ENCODE results near the gene PSMG1.
"Not testable (repeated sequence)": the region's sequence is repeated elsewhere in the genome, so short reads cannot be mapped to it uniquely, and the experiment has no call there.

The PSMG1 gene

GRCh38 chr21:39183272-39184049 lies at the start of gene PSMG1:
PSMG1 (minus strand) TSS chr21:39183451; CDS start chr21:39183385, 66 bp downstream.
- DNase-seq (ENCODE audit: low spot score) = peak; percentile 87

GRCh38 chr21:39232861-39233291 lies 49.6 kb upstream of the PSMG1 start:
- DNase-seq (ENCODE audit: low spot score) = no peak

GRCh38 chr21:39224930-39225329 lies 41.7 kb upstream of the PSMG1 start:
- no peak for DNase-seq (ENCODE audit: low spot score)

GRCh38 chr21:39221997-39222486 lies 38.8 kb upstream of the PSMG1 start:
- DNase-seq (ENCODE audit: low spot score) = no peak

- no peak for DNase-seq (ENCODE audit: low spot score)
These were observed 38.2 kb upstream of the PSMG1 start for GRCh38 chr21:39221282-39221996.

GRCh38 chr21:39220875-39221274 lies 37.6 kb upstream of the PSMG1 start:
- not testable (repeated sequence) for DNase-seq (ENCODE audit: low spot score)

GRCh38 chr21:39220150-39220549 lies 36.9 kb upstream of the PSMG1 start:
- DNase-seq (ENCODE audit: low spot score) = no peak

- DNase-seq (ENCODE audit: low spot score) = no peak
These were observed 34.8 kb upstream of the PSMG1 start for GRCh38 chr21:39218082-39218409.

- no peak for DNase-seq (ENCODE audit: low spot score)
These were observed 34.3 kb upstream of the PSMG1 start for GRCh38 chr21:39217356-39218081.

- no peak for DNase-seq (ENCODE audit: low spot score)
These were observed 33.0 kb upstream of the PSMG1 start for GRCh38 chr21:39216290-39216689.

- no peak for DNase-seq (ENCODE audit: low spot score)
These were observed 31.8 kb upstream of the PSMG1 start for GRCh38 chr21:39215078-39215477.

GRCh38 chr21:39209334-39209688 lies 26.1 kb upstream of the PSMG1 start:
- DNase-seq (ENCODE audit: low spot score) = no peak

- DNase-seq (ENCODE audit: low spot score) = no peak
These were observed 25.5 kb upstream of the PSMG1 start for GRCh38 chr21:39208624-39209333.

GRCh38 chr21:39204134-39204533 lies 20.9 kb upstream of the PSMG1 start:
- DNase-seq (ENCODE audit: low spot score) = no peak

GRCh38 chr21:39198800-39199199 lies 15.5 kb upstream of the PSMG1 start:
- DNase-seq (ENCODE audit: low spot score) = no peak

- DNase-seq (ENCODE audit: low spot score) = no peak
These were observed 14.4 kb upstream of the PSMG1 start for GRCh38 chr21:39197448-39198233.

GRCh38 chr21:39196838-39197237 lies 13.6 kb upstream of the PSMG1 start:
- DNase-seq (ENCODE audit: low spot score) = no peak

GRCh38 chr21:39196310-39196709 lies 13.1 kb upstream of the PSMG1 start:
- no peak for DNase-seq (ENCODE audit: low spot score)

- no peak for DNase-seq (ENCODE audit: low spot score)
These were observed 10.1 kb upstream of the PSMG1 start for GRCh38 chr21:39193380-39193779.

GRCh38 chr21:39189857-39190604 lies 6.8 kb upstream of the PSMG1 start:
- DNase-seq (ENCODE audit: low spot score) = no peak

All from globus pallidus (tissue), 1 donor.